ENCODE data around the gene RNF208. TPM values are rescaled to one million over a fixed set of nuclear protein-coding genes. Genes with fewer than 3 reads are reported as not detected.

The RNF208 gene
- total and polyA plus RNA-seq, 10 of the 15 experiments (the other 5 are each of a cell fraction or from before 2014, with no cell fraction given): 0.06 to 10.7 (median 0.77) TPM

Other genes with a start within 250 kb of the RNF208 start
Only the 7 nearest of the 32 such genes appear.
- 7.5 and 9.1 TPM in 2 replicates for gene TPRN, start 21.5 kb downstream of the RNF208 start, total RNA-seq (2014; rRNA removed)
- 3.8 and 4.1 TPM in 2 replicates for gene TPRN, start 21.5 kb downstream of the RNF208 start, total RNA-seq (2014; rRNA removed; fragmentation: Illumina TruSeq; extraction: Trizol)
- 19.5 and 19.6 TPM in 2 replicates for gene TPRN, start 21.5 kb downstream of the RNF208 start, total RNA-seq (2021)
- 1.2 and 2.9 TPM in 2 replicates for gene TPRN, start 21.5 kb downstream of the RNF208 start, polyA plus RNA-seq (2011; rRNA removed)
- gene TPRN, start 21.5 kb downstream of the RNF208 start, polyA plus RNA-seq (2014; fragmentation: Illumina TruSeq; extraction: Trizol): 0.08 and 2.0 TPM in 2 replicates
- gene TPRN, start 21.5 kb downstream of the RNF208 start, polyA plus RNA-seq (2014; fragmentation: Nextera tagmentation; extraction: Ambion mirVana): under 1 TPM; 0.18 to 0.75 TPM
- gene TPRN, start 21.5 kb downstream of the RNF208 start, polyA plus RNA-seq (2014; rRNA removed): 9.6 and 10.8 TPM in 2 replicates
- gene TPRN, start 21.5 kb downstream of the RNF208 start, polyA plus RNA-seq (2016; fragmentation: Nextera tagmentation; extraction: Ambion mirVana): 1 to 10 TPM; 2.0 to 3.2 TPM
- gene TMEM203, start 16.6 kb downstream of the RNF208 start, total RNA-seq (2014; rRNA removed): 34.7 and 38.1 TPM in 2 replicates
- gene TMEM203, start 16.6 kb downstream of the RNF208 start, total RNA-seq (2014; rRNA removed; fragmentation: Illumina TruSeq; extraction: Trizol): 19.5 and 21.8 TPM in 2 replicates
- gene TMEM203, start 16.6 kb downstream of the RNF208 start, total RNA-seq (2021): 43.8 and 44.9 TPM in 2 replicates
- gene TMEM203, start 16.6 kb downstream of the RNF208 start, polyA plus RNA-seq (2011; rRNA removed): 25.9 and 31.2 TPM in 2 replicates
- 24.3 and 25.7 TPM in 2 replicates for gene TMEM203, start 16.6 kb downstream of the RNF208 start, polyA plus RNA-seq (2014; fragmentation: Illumina TruSeq; extraction: Trizol)
- 10 to 100 TPM in 1 of 2 experiments, 1 to 10 TPM in 1; 7.2 to 21.2 TPM for gene TMEM203, start 16.6 kb downstream of the RNF208 start, polyA plus RNA-seq (2014; fragmentation: Nextera tagmentation; extraction: Ambion mirVana)
- 36.3 and 37.5 TPM in 2 replicates for gene TMEM203, start 16.6 kb downstream of the RNF208 start, polyA plus RNA-seq (2014; rRNA removed)
- gene TMEM203, start 16.6 kb downstream of the RNF208 start, polyA plus RNA-seq (2016; fragmentation: Nextera tagmentation; extraction: Ambion mirVana): 10 to 100 TPM; 56.1 to 68.1 TPM
- gene NDOR1, start 16.5 kb downstream of the RNF208 start, total RNA-seq (2014; rRNA removed): 10.8 and 16.3 TPM in 2 replicates
- gene NDOR1, start 16.5 kb downstream of the RNF208 start, total RNA-seq (2014; rRNA removed; fragmentation: Illumina TruSeq; extraction: Trizol): 4.6 and 5.9 TPM in 2 replicates
- 28.2 and 32.9 TPM in 2 replicates for gene NDOR1, start 16.5 kb downstream of the RNF208 start, total RNA-seq (2021)
- 1.7 and 5.4 TPM in 2 replicates for gene NDOR1, start 16.5 kb downstream of the RNF208 start, polyA plus RNA-seq (2011; rRNA removed)
- gene NDOR1, start 16.5 kb downstream of the RNF208 start, polyA plus RNA-seq (2014; fragmentation: Illumina TruSeq; extraction: Trizol): 0.86 and 3.4 TPM in 2 replicates
- under 1 TPM; 0.04 to 0.05 TPM for gene NDOR1, start 16.5 kb downstream of the RNF208 start, polyA plus RNA-seq (2014; fragmentation: Nextera tagmentation; extraction: Ambion mirVana)
- 28.1 and 30.2 TPM in 2 replicates for gene NDOR1, start 16.5 kb downstream of the RNF208 start, polyA plus RNA-seq (2014; rRNA removed)
- gene NDOR1, start 16.5 kb downstream of the RNF208 start, polyA plus RNA-seq (2016; fragmentation: Nextera tagmentation; extraction: Ambion mirVana): 10 to 100 TPM; 18.0 to 21.7 TPM
- 1.9 and 2.8 TPM in 2 replicates for gene CYSRT1, start 2.9 kb upstream of the RNF208 start, total RNA-seq (2014; rRNA removed)
- gene CYSRT1, start 2.9 kb upstream of the RNF208 start, total RNA-seq (2014; rRNA removed; fragmentation: Illumina TruSeq; extraction: Trizol): 0.46 and 0.67 TPM in 2 replicates
- gene CYSRT1, start 2.9 kb upstream of the RNF208 start, total RNA-seq (2021): 0.97 and 1.6 TPM in 2 replicates
- 0.58 and 0.73 TPM in 2 replicates for gene CYSRT1, start 2.9 kb upstream of the RNF208 start, polyA plus RNA-seq (2011; rRNA removed)
- 0.34 TPM in 1 of 2 replicates, not detected in the other for gene CYSRT1, start 2.9 kb upstream of the RNF208 start, polyA plus RNA-seq (2014; fragmentation: Illumina TruSeq; extraction: Trizol)
- under 1 TPM in 1 of 2 experiments, not detected in 1; 0.24 TPM for gene CYSRT1, start 2.9 kb upstream of the RNF208 start, polyA plus RNA-seq (2014; fragmentation: Nextera tagmentation; extraction: Ambion mirVana)
- 2.8 and 3.1 TPM in 2 replicates for gene CYSRT1, start 2.9 kb upstream of the RNF208 start, polyA plus RNA-seq (2014; rRNA removed)
- gene CYSRT1, start 2.9 kb upstream of the RNF208 start, polyA plus RNA-seq (2016; fragmentation: Nextera tagmentation; extraction: Ambion mirVana): 1 to 10 TPM; 3.0 to 3.6 TPM
- not detected in 2 replicates for gene RNF224, start 5.3 kb upstream of the RNF208 start, total RNA-seq (2014; rRNA removed)
- gene RNF224, start 5.3 kb upstream of the RNF208 start, total RNA-seq (2014; rRNA removed; fragmentation: Illumina TruSeq; extraction: Trizol): not detected in 2 replicates
- not detected in 2 replicates for gene RNF224, start 5.3 kb upstream of the RNF208 start, total RNA-seq (2021)
- gene RNF224, start 5.3 kb upstream of the RNF208 start, polyA plus RNA-seq (2011; rRNA removed): not detected in 2 replicates
- gene RNF224, start 5.3 kb upstream of the RNF208 start, polyA plus RNA-seq (2014; fragmentation: Illumina TruSeq; extraction: Trizol): not detected in 2 replicates
- not detected for gene RNF224, start 5.3 kb upstream of the RNF208 start, polyA plus RNA-seq (2014; fragmentation: Nextera tagmentation; extraction: Ambion mirVana)
- gene RNF224, start 5.3 kb upstream of the RNF208 start, polyA plus RNA-seq (2014; rRNA removed): not detected in 2 replicates
- gene RNF224, start 5.3 kb upstream of the RNF208 start, polyA plus RNA-seq (2016; fragmentation: Nextera tagmentation; extraction: Ambion mirVana): not detected
- gene SLC34A3, start 8.7 kb upstream of the RNF208 start, total RNA-seq (2014; rRNA removed): not detected in 2 replicates
- not detected in 2 replicates for gene SLC34A3, start 8.7 kb upstream of the RNF208 start, total RNA-seq (2014; rRNA removed; fragmentation: Illumina TruSeq; extraction: Trizol)
- gene SLC34A3, start 8.7 kb upstream of the RNF208 start, total RNA-seq (2021): not detected in 2 replicates
- gene SLC34A3, start 8.7 kb upstream of the RNF208 start, polyA plus RNA-seq (2011; rRNA removed): not detected in 2 replicates
- gene SLC34A3, start 8.7 kb upstream of the RNF208 start, polyA plus RNA-seq (2014; fragmentation: Illumina TruSeq; extraction: Trizol): not detected in 2 replicates
- not detected for gene SLC34A3, start 8.7 kb upstream of the RNF208 start, polyA plus RNA-seq (2014; fragmentation: Nextera tagmentation; extraction: Ambion mirVana)
- not detected in 2 replicates for gene SLC34A3, start 8.7 kb upstream of the RNF208 start, polyA plus RNA-seq (2014; rRNA removed)
- gene SLC34A3, start 8.7 kb upstream of the RNF208 start, polyA plus RNA-seq (2016; fragmentation: Nextera tagmentation; extraction: Ambion mirVana): not detected
- gene TUBB4B, start 19.0 kb upstream of the RNF208 start, total RNA-seq (2014; rRNA removed): 203 and 255 TPM in 2 replicates
- gene TUBB4B, start 19.0 kb upstream of the RNF208 start, total RNA-seq (2014; rRNA removed; fragmentation: Illumina TruSeq; extraction: Trizol): 168 and 187 TPM in 2 replicates
- 348 and 365 TPM in 2 replicates for gene TUBB4B, start 19.0 kb upstream of the RNF208 start, total RNA-seq (2021)
- 65.9 and 204 TPM in 2 replicates for gene TUBB4B, start 19.0 kb upstream of the RNF208 start, polyA plus RNA-seq (2011; rRNA removed)
- gene TUBB4B, start 19.0 kb upstream of the RNF208 start, polyA plus RNA-seq (2014; fragmentation: Illumina TruSeq; extraction: Trizol): 122 and 254 TPM in 2 replicates
- gene TUBB4B, start 19.0 kb upstream of the RNF208 start, polyA plus RNA-seq (2014; fragmentation: Nextera tagmentation; extraction: Ambion mirVana): 10 to 100 TPM; 23.0 to 63.2 TPM
- gene TUBB4B, start 19.0 kb upstream of the RNF208 start, polyA plus RNA-seq (2014; rRNA removed): 403 and 485 TPM in 2 replicates
- 100 to 1,000 TPM; 521 to 532 TPM for gene TUBB4B, start 19.0 kb upstream of the RNF208 start, polyA plus RNA-seq (2016; fragmentation: Nextera tagmentation; extraction: Ambion mirVana)